Brain pericyte (primary cell): ENCODE data around the gene LPAR1.

Experiments
- DNase-seq: peaks from one replicate; pipeline ENCODE4 v3.0.0-alpha.2; 2012; ENCODE audit warnings: low read depth, low spot score

Gene LPAR1

DNA sequence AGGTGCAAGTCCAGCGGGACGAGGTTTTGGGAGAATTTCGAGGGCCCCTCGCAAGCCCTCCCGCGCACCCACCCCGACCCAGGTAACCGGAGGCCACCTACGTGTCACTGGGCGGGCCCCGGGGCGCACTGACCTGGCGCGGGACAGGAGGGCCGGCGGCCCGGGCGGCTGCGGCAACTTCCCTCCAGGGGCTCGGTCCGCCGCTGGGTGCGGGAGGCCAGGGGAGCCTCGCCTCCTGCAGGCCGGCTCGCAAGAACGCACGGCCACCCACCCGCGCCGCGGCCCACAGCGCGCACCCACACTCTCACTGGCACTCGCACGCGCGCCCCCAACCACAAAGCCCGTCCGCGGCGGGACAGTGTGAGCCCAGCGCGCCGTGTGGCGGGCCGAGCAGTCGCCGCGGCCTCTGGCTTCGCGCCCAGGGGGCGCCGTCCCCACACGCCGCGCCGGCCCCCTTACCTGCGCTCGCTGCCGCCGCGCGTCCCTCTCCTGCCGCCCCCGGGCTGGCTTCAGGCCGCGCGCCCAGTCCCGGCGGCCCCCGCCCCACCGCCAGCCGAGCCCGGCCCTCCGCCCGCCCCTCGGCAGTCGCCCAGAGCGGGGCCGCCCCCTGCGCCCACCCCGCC is 451 bp downstream of the LPAR1 start:
- DNase-seq = no peak

DNA sequence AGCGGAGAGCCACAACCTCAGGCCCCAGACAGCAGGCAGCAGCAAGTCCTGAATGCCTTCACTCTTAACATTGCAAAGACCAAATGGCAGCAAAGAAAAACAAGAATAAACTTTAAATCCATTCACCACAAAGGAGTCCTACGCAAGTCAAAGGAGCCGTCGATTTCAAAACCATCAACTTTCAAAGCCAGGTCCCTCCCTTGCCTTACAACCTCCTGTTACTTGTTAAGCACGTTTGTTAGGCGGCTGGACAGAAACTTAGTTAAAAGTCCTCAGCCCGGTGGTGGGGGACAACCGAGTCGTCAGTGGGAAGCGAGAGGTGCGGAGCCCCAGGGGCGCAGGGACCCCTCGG is 938 bp downstream of the LPAR1 start:
- DNase-seq = no peak

DNA sequence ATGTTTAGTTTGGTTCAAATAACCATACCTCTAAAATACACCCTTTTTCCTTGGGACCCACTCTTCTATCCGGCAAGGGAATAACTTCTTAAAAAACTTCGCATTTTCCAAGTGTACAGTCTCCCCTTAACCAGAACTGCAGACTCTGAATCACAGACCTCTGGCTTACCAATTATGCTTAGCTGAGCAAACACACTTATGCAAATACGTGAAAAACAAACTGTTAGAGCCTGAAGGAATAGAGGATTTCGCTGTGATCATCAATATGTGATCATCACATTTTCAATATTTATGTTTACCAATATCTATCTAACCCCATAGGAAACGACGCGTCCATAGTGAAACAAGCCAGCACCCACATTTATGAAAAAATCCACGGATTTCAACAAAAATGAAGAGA is 1.3 kb downstream of the LPAR1 start:
- no peak for DNase-seq

DNA sequence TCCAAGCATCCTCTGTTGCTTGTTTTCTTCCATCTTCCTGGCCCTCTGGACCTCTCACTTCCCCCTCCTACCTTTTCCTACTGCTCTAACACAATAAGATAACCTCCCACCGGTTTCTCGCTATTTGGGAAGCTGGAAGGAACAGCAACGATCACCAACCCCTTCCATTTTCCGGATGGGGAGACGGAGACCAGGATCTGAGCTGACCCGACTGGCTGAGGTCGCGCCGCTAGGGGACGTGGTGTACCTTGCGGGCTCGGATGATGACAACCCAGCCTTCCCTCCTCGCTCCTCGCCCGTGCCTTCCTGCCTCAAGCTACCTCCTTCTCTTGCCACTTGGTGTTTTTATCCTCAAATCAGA is 1.9 kb downstream of the LPAR1 start:
- no peak for DNase-seq

GRCh38 chr9:111035543-111036428 is 2.5 kb downstream of the LPAR1 start:
- no peak for DNase-seq

DNA sequence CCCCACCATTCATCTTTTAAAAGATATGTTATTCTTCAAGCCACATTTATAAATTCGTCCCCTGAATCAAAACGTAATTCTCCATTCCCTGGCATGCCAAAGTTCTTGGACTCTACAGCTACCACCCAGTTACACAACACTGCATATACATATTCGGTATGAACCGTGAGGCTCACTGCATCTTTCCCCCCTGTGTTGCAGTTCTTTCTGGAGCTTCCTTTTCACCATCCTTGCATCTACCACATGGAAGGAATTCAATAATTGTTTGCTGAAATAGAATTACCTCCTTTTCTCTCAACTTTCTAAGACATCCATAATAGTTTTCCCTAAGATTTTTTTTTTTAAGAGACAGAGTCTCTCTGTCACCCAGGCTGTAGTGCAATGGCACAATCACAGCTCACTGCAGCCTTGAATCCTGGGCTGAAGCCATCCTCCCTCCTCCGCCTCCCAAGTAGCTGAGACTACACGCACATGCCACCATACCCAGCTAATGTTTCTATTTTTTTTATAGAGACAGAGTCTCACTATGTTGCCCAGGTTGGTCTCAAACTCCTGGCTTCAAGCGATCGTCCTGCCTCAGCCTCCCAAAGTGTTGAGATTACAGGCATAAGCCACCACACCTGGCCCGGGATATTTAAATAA is 3.3 kb downstream of the LPAR1 start:
- no peak for DNase-seq

DNA sequence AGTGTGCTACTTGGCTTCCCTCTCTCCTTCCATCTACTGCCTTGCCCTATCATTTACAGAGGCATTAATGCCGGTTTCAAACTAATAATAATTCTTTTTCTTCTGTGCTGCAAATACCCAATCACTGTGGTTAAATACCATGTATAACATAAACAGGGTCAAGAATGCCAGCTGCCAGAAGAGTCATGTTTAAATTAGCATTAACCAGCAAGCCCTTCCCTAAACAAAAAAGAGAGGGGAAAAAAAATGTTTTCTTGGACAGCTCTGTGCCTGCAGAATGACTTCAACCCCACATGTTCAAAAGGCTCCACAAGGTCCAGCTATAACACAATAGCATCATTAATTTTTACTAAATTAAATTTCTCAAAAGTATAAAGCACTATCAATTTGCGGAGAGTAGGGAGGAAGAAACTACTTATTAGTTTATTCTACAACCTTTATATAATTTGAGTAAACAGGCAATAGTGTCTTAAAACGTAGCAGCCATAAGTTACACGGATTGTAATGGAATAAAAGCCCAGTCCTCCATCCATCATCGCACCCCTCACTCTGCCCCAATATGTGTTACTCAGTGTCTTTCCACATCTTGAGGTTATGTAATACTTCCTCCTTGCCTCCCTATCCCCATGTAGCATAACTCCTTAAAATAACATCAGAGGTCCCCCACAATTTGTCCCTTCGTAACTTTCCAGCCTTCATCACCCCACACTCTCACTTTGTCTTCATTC is 3.9 kb downstream of the LPAR1 start:
- no peak for DNase-seq

GRCh38 chr9:111030492-111030891 is 7.8 kb downstream of the LPAR1 start:
- DNase-seq = no peak

- DNase-seq = no peak
Measured at GRCh38 chr9:111029260-111029659, 9.0 kb downstream of the LPAR1 start.

DNA sequence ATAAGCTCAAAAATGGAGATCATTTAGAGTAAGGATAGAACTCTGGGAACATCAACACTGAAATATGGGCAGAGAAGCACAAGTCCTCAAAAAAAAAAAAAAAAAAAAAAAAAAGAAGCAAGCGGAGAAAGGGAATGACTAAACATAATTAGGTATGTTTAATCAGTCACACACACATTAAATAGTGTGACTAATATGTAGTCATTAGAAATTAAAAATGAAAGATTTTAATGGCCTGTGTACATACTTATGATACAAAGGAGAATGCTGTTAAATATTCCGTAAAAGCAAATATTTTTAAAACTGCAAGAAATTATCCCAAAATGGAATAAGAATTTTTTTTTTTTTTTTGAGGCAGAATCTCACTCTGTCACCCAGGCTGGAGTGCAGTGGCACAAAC is 10.5 kb downstream of the LPAR1 start:
- no peak for DNase-seq

DNA sequence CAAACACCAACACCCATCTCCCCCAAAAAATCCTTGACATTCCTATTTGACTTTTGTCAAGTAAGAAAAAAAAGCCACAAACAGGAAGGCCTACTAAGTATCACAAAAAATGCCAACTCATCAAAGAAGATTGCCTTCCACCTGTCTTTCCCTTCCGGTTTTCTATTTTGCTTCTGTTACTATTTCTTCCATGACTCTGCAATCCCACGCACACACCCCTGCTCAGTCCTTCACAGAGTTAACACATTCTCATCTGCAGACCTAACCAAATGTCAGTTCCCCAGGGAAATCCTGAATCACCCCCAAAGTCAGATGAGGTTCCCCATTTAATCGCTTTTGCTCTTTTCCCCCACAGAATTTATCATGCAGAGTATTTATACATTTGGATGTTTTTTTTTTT is 15.1 kb downstream of the LPAR1 start:
- no peak for DNase-seq

DNA sequence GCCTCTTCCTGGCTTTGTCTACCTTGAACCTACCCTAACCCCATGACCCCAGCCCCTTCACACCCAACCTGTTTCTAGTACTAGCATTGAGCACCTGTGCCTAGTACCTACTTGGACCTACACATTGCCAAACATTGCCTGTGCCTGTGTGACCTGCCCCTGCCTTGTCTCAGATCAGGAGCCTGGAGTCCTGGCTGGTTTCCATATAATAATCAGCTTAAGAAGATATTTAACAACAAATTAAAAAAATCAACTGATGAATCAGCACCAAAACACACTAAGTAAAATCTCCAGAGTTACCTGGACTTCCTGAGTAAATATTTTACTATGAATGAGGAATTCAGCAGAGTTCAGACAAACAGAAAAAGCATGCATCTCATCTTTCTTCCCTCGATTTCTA is 17.7 kb downstream of the LPAR1 start:
- DNase-seq = no peak

DNA sequence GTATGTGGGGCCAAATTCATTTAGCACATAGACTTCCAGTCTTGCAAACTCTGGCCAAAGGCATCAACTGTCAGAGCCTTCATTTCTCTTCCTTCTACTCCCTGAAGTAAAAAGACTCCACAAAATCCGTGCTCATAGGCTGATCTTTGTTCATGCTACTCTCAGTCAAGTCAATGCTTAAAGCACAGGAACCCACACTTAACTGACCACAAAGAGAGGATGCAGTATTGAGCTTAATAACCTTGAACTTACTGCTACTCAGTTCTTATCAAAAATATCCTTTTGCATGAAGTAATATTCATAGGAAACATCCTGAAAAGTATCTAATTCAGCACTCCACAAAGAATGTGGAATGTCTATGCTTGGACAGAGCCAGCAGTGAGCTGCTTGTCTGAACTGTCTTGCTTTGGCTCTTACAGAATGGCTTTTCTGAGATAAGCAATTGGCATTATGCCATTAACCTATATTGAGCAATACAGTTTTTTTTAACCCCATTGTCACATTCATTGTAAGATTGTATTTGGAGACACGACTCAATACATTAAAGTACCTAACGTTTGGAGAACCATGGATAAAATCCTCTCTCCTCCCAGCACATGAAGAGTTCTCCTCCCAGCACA is 21.7 kb downstream of the LPAR1 start:
- DNase-seq = no peak

DNA sequence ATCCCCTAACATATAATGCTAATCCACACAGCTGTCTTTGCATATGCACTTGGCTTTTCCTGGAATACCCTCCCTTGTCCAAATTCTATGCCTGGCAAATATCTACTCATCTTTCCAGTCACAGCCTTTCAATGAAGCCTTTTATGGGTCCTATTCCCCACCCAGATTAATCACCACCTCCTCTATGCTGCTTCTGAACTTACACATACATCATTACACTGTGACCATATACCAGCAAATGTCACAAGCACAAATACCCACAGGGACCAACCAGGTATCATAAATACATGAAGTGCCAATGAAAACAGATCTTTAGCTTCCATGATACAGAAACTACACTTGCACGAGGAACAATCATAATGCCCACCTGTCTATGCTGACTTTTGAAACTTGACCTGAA is 22.3 kb downstream of the LPAR1 start:
- DNase-seq = no peak

DNA sequence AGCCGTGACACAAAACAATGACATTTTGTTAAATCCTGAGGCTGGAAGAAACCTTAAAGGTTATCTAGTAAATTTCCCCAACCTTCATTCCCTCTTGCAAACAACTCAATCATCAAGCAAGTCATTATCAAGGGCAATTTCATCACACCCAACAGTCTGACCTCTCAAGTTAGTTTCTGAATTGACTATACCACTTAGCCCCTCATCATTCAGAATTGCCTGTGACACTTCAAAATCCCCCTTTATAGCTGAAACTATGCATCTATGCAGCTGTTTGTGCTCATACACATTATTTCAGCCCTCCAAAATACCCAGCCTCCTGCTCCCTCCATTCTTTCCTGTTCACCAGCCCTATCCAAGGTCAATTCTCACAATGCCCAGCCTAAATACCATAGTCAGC is 24.6 kb downstream of the LPAR1 start:
- no peak for DNase-seq

GRCh38 chr9:111013250-111013649 is 25.0 kb downstream of the LPAR1 start:
- no peak for DNase-seq

GRCh38 chr9:111008158-111009075 is 29.9 kb downstream of the LPAR1 start:
- DNase-seq = no peak

- DNase-seq = no peak
Measured at GRCh38 chr9:111005746-111006470, 32.4 kb downstream of the LPAR1 start.

DNA sequence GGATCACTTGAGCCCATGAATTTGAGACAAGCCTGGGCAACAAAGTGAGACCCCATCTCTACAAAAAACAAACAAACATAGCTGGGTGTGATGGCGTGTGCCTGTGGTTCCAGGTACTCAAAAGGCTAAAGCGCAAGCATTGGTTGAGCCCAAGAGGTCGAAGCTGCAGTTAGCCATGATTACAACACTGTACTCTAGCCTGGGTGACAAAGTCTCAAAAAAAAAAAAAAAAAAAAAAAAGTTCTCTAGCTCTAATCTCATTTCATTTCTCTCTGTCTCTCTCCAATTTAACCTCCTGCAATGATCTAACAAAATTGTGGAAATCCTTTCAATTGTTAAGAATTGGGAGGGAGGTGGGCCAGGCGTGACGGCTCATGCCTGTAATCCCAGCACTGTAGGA is 33.3 kb downstream of the LPAR1 start:
- no peak for DNase-seq

GRCh38 chr9:111003182-111003581 is 35.1 kb downstream of the LPAR1 start:
- DNase-seq = no peak
